Measurements from ENCODE around the gene SNAPC4. TPM values are rescaled to one million over a fixed set of nuclear protein-coding genes. Genes with fewer than 3 reads are reported as not detected.

The SNAPC4 gene, protein sequence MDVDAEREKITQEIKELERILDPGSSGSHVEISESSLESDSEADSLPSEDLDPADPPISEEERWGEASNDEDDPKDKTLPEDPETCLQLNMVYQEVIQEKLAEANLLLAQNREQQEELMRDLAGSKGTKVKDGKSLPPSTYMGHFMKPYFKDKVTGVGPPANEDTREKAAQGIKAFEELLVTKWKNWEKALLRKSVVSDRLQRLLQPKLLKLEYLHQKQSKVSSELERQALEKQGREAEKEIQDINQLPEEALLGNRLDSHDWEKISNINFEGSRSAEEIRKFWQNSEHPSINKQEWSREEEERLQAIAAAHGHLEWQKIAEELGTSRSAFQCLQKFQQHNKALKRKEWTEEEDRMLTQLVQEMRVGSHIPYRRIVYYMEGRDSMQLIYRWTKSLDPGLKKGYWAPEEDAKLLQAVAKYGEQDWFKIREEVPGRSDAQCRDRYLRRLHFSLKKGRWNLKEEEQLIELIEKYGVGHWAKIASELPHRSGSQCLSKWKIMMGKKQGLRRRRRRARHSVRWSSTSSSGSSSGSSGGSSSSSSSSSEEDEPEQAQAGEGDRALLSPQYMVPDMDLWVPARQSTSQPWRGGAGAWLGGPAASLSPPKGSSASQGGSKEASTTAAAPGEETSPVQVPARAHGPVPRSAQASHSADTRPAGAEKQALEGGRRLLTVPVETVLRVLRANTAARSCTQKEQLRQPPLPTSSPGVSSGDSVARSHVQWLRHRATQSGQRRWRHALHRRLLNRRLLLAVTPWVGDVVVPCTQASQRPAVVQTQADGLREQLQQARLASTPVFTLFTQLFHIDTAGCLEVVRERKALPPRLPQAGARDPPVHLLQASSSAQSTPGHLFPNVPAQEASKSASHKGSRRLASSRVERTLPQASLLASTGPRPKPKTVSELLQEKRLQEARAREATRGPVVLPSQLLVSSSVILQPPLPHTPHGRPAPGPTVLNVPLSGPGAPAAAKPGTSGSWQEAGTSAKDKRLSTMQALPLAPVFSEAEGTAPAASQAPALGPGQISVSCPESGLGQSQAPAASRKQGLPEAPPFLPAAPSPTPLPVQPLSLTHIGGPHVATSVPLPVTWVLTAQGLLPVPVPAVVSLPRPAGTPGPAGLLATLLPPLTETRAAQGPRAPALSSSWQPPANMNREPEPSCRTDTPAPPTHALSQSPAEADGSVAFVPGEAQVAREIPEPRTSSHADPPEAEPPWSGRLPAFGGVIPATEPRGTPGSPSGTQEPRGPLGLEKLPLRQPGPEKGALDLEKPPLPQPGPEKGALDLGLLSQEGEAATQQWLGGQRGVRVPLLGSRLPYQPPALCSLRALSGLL (N-terminal part only)
- total RNA-seq (2022; extraction: Qiagen RNA extraction; ENCODE audit: low read depth), result 11.7 to 14.7 TPM (median 12.9 TPM) in 5 replicates

DNA sequence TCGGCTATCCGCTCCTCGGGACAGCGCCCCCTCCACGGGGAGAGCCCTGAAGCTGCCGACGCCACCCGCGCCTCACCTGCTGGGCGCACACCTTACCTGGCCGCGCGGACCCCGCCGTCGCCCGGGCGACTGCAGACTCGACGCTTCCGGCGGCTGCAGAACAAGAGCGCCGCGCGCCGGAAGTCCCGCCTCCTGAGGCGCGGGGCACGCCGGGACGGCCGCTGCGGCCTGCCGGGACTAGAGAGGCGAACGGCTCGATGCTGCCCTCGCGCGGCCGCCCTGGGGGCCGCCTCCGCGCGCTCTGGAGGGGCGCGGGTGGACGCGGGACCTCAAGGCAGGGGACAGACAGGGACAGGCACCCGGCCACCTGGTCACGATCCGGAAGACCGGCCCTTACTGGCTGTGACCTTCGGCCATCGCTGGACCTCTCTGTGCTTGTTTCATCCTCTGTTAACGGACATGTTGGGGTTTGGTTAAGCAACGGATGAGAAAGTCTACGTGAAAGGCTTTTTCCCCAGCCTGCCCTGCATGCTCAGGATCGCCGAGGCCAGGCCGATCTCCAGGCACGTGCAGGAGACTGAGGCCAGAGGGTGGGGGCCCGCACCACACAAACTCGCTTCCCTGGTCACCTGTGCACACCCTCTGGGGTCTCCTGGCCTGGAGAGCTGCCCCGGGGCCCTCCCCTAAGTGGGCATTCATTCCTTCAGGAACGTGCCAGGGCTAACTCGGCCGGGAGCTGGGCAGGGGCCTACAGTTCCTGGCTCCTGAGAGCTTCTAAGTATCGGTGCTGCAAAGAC is at the start of gene SNAPC4:
Gene SNAPC4, minus strand, starts transcription at position 133 of the 797 bp plus-strand sequence. CDS start 1,742 bp downstream, outside the sequence.

DNA sequence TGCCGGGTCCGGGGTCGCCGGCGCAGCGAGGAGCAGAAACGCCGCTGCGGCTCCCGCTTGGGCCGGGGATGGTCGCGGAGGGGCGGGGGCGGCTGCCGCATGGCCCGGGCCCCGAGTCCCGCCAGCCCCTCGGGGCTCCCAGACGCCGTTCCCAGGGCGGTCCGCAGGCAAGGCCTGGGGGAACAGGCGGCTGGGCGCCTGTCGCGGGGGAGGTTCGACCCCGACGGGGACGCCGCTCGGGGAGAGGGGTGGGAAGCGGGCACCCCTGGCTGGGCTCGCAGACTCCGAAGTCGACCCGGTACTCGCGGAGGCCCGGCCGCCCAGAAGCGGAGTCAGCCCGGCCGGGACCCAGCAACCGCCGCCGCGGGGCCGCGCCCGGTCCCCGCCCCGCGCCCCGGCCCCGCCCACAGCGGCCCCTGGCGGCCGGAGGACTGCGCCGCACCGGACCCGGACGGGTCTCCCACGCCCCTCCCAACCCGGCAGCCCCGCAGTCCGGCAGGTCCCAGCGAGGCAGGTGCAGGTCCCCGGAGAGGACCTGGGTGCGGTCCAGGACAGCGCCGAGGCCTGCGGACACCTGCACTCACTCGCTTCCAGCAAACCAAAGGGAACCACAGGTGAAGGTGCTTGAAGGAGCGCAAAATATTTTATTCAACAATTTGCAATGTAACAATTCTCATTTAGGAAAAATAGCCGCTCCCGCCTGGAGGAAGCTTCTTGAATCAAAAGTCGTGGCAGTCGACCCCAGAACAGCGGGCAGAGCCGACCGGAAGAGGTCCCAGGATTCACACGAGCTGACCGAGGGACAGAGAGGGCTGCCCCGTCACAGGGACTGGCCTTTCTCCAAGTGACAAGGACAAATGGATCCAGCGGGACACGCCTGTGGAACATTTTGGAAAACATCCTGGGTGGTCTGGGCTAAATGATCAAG is 39.8 kb upstream of the SNAPC4 start, which contains the start of gene INPP5E:
Gene INPP5E, minus strand, starts transcription at position 365 of the 928 bp plus-strand sequence. CDS start 426 bp downstream, outside the sequence.

DNA sequence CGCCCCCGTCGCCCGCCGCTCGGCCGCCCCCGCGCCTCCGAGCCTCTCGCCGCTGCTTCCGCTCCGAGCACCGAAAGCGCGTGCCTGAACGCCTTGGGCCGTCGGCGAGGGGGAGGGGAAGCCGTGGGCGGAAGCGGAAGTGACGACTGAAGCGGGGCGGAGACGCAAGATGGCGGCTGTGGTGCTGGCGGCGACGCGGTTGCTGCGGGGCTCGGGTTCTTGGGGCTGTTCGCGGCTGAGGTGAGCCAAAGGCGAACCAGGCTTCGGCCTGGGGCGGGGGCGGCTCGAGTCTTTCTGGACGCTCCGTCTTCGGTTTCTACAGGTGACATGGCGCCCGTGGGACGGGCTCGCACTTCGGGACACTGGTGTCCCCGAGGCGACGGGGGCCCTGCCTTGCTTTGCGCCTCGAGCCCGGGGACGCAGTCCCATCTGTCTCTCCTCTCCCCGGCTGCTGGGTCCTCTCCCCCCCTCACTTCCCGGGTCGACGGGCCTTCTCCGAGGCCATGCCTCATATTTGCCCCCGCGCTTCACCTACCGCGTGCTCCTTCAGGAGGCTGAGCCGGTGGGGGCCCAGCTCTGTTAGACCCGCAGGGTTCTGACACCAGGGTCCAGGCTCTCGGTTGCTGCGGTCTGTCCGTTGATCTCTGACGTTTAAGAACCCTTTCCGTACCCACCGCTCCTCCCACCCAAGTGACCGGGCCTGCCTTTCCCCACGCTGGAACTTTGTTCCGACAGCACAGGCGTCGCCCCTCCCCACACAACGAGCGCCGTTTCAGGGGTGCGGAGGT is 10.7 kb upstream of the SNAPC4 start, which contains the start of the genes ENTR1 and PMPCA:
Gene ENTR1, minus strand, starts transcription at position 115 of the 788 bp plus-strand sequence. CDS start 217 bp downstream, outside the sequence.
Gene PMPCA, plus strand, starts transcription at position 159 of the 788 bp plus-strand sequence. Its CDS starts 11 bp downstream, at position 170.

DNA sequence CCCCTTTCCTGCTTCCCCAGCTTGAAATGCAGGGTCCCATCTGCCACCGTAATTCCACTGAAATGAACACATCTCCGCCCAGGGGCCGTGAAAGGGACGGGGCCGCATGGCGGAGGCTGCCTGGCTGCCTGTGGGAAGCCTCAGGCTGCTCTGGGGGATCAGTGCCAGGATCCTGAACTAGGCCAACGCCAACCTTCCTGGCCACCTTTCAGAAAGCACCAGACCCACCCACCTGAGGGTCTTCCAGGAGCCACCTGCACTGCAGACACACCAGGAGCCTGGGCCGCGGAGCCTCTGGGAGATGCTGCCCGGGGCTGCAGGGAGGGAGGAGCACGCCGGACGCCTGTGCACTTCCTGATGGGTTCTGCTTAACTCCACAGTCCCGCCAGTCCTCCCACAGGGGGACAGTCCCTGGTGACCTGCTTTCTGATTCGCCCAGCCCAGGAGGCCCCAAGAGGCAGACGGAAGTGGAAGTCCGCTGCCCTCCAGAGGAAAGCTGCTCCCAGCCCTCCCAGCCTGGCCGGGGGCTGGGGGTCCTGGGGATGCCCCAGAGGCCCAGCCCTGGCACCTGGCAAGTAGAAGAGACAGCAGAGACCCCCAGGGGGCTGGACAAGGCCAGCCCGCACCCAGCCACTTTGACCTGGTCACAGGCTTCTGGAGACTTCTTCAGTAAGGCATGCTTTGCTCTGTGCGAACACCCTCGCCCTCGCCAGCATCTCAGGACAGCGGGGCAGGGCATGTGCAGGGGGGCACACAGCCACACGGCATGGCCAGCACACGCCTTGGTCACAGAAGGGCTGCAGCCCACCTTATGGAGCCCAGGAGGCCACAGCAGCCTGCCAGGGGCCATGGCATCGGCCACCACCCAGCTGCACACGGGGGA is 26.4 kb downstream of the SNAPC4 start, which contains the start of gene CARD9:
Gene CARD9, minus strand, starts transcription at position 370 of the 883 bp plus-strand sequence. CDS start 1,591 bp downstream, outside the sequence.

DNA sequence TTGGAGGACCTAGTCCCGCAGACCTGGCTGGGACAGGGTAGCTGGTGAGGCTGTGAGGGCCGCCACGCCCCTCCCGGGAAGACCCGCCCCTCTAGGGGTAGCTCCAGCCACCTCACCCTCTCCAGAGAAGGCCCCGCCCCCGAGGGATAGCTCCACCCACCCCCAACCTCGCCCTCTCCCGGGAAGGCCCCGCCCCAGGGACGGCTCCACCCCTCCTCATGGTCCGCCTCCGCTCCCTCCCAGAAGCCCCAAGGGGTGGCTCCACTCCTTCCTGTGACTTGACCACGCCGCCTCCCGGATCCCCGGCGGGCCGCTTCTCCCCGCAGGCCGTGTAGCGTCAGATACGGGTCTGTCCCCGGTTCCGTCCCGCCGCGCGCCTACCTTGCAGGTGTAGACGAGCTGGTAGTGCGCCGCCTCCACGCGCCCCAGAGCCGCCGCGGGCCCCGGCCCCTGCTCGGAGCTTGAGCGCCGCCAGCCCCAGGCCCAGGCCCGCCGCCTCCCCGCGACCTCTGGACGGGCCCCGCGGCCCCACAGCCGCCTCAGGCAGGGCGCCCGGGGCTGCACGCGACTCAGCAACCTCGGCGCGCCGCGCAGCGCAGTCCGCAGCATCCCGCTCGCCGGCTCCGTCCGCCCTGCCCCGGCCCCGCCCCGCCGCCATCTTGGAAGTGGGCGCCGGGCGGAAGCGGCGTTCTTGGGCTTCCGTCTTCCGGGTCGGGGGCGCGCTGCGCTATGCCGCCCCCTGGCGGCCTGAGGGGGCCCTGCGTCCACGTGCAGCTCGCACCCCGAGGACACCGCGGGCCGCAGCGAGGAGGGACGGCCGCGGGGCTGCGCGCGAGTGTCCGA is 36.6 kb downstream of the SNAPC4 start, which contains the start of gene DNLZ:
Gene DNLZ, minus strand, starts transcription at position 639 of the 843 bp plus-strand sequence. Its CDS starts 30 bp downstream, at position 609.

Other genes with a start within 250 kb of the SNAPC4 start
- 0.05 to 0.13 TPM (median 0.09 TPM) in 5 replicates for gene LHX3, start 195.0 kb downstream of the SNAPC4 start, total RNA-seq (2022; extraction: Qiagen RNA extraction; ENCODE audit: low read depth)
- 25.7 to 31.0 TPM (median 29.4 TPM) in 5 replicates for gene QSOX2, start 154.4 kb downstream of the SNAPC4 start, total RNA-seq (2022; extraction: Qiagen RNA extraction; ENCODE audit: low read depth)
- 0.01 TPM in 1 of 5 replicates, not detected in the others for gene CCDC187, start 96.1 kb downstream of the SNAPC4 start, total RNA-seq (2022; extraction: Qiagen RNA extraction; ENCODE audit: low read depth)
- 8.4 to 12.4 TPM (median 10.7 TPM) in 5 replicates for gene GPSM1, start 72.6 kb downstream of the SNAPC4 start, total RNA-seq (2022; extraction: Qiagen RNA extraction; ENCODE audit: low read depth)
- gene DNLZ, start 36.4 kb downstream of the SNAPC4 start, total RNA-seq (2022; extraction: Qiagen RNA extraction; ENCODE audit: low read depth), result 19.0 to 36.9 TPM (median 31.0 TPM) in 5 replicates
- gene CARD9, start 26.5 kb downstream of the SNAPC4 start, total RNA-seq (2022; extraction: Qiagen RNA extraction; ENCODE audit: low read depth), result 0.64 to 2.6 TPM (median 1.1 TPM) in 5 replicates
- 65.0 to 82.7 TPM (median 79.3 TPM) in 5 replicates for gene ENTR1, start 10.4 kb upstream of the SNAPC4 start, total RNA-seq (2022; extraction: Qiagen RNA extraction; ENCODE audit: low read depth)
- gene PMPCA, start 10.5 kb upstream of the SNAPC4 start, total RNA-seq (2022; extraction: Qiagen RNA extraction; ENCODE audit: low read depth), result 77.4 to 96.9 TPM (median 81.7 TPM) in 5 replicates
- gene INPP5E, start 39.7 kb upstream of the SNAPC4 start, total RNA-seq (2022; extraction: Qiagen RNA extraction; ENCODE audit: low read depth), result 12.1 to 20.4 TPM (median 17.7 TPM) in 5 replicates
- gene SEC16A, start 82.9 kb upstream of the SNAPC4 start, total RNA-seq (2022; extraction: Qiagen RNA extraction; ENCODE audit: low read depth), result 54.9 to 67.9 TPM (median 64.7 TPM) in 5 replicates
- 9.7 to 13.2 TPM (median 11.3 TPM) in 5 replicates for gene NOTCH1, start 145.9 kb upstream of the SNAPC4 start, total RNA-seq (2022; extraction: Qiagen RNA extraction; ENCODE audit: low read depth)